ENCODE measurements around the gene PCNT. TPM values are rescaled to one million over a fixed set of nuclear protein-coding genes. Genes with fewer than 3 reads are reported as not detected.

PCNT gene
- total and polyA plus RNA-seq, 2 experiments from 2014 or later: 18.3 to 26.6 TPM

DNA sequence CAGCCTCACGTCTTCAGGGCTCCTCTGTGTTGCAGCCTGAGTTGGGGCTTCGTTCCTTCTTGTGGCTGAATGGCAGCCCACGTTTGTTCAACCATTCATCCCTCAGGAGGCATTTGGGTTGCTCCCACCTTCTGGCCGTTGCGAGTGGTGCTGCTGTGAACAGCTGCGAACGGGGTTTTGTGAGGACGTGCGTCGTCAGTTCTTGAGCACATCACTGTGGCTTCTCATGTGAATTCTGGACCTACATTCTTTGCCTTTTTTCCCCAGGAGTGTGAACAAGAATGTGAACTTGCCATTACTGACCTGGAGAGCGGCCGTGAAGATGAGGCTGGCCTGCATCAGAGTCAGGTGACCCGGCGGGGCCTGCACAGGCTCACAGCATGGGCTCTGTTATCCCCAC lies 21.9 kb downstream of the PCNT start:
- no peak for DNase-seq (ENCODE audit: low read depth in 1 of 2, low spot score in 1 of 2)
- H3K27me3 ChIP-seq: no peaks in the 10 kb centered on the region
- TF ChIP-seq, protein P1, sequence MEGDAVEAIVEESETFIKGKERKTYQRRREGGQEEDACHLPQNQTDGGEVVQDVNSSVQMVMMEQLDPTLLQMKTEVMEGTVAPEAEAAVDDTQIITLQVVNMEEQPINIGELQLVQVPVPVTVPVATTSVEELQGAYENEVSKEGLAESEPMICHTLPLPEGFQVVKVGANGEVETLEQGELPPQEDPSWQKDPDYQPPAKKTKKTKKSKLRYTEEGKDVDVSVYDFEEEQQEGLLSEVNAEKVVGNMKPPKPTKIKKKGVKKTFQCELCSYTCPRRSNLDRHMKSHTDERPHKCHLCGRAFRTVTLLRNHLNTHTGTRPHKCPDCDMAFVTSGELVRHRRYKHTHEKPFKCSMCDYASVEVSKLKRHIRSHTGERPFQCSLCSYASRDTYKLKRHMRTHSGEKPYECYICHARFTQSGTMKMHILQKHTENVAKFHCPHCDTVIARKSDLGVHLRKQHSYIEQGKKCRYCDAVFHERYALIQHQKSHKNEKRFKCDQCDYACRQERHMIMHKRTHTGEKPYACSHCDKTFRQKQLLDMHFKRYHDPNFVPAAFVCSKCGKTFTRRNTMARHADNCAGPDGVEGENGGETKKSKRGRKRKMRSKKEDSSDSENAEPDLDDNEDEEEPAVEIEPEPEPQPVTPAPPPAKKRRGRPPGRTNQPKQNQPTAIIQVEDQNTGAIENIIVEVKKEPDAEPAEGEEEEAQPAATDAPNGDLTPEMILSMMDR (IDR thresholded peaks at IDR 0.05; ENCODE audit: low read depth, low read length): no peak
- H3K36me3 ChIP-seq: peaks cover 28% of the 10 kb centered on the region
- H3K27ac ChIP-seq: no peak overlapping the region
- H3K9me3 ChIP-seq (ENCODE audit: low read depth): no peaks in the 10 kb centered on the region
- no peaks in the 10 kb centered on the region for H3K4me1 ChIP-seq (ENCODE audit: low read depth)
- no peak overlapping the region for H3K4me3 ChIP-seq

DNA sequence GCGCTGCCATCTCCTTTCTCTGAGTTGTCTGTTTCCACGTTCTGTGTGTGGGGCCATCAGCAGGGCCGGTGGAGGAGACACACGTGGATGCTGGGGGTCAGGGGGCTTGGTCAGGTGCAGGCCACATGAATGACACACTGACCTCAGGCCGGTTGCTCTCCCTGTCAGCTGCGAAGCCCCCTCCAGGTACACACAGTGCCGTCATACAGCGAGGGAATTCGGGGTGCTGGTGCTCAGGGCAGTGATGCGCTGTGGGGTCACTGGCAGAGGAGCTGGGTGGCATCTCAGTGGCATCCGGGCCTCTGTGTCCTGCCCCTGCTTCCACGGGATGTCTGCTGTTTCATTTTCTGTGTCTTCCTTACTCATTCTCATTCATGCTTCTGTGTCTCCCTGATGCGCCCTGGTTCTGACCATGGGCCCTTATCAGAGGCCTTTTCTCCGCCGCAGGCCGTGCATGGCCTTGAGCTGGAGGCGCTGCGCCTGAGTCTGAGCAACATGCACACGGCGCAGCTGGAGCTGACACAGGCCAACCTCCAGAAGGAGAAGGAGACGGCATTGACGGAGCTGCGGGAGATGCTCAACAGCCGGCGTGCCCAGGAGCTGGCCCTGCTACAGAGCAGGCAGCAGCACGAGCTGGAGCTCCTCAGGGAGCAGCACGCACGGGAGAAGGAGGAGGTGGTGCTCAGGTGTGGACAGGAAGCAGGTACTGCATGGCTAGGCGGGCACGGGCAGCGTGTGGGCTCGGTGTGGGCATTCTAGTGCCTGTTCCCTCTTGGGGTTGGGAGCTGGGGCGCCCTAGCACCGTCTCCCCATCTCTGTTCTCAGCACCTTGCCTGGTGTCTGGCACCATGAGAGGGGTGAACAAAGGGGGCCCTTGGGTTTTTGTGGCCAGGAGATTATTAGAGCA lies 22.6 kb downstream of the PCNT start:
- H3K9me3 ChIP-seq (ENCODE audit: low read depth): no peaks in the 10 kb centered on the region
- H3K4me3 ChIP-seq: no peak overlapping the region
- no peaks in the 10 kb centered on the region for H3K4me1 ChIP-seq (ENCODE audit: low read depth)
- DNase-seq (ENCODE audit: low read depth in 1 of 2, low spot score in 1 of 2): no peak
- no peaks in the 10 kb centered on the region for H3K27me3 ChIP-seq
- peaks cover 31% of the 10 kb centered on the region for H3K36me3 ChIP-seq
- H3K27ac ChIP-seq: no peak overlapping the region
- TF ChIP-seq, protein P1 (IDR thresholded peaks at IDR 0.05; ENCODE audit: low read depth, low read length): no peak

DNA sequence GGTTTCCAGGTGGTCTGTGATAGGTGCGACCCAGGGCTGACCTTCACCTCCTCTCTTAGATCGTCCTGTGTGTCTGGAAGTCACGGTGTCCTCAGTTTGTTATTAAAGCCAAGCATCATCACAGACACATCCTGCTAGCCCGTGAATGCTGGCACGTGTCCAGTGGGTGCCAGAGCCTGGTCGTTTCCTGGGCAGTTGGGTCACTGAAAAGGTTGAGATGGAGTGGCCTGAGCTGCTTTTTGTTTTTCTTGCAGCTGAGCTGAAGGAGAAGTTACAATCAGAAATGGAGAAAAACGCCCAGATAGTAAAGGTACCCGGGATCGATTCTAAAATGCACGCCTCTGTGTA lies 23.2 kb downstream of the PCNT start:
- peaks cover 31% of the 10 kb centered on the region for H3K36me3 ChIP-seq
- TF ChIP-seq, protein P1 (IDR thresholded peaks at IDR 0.05; ENCODE audit: low read depth, low read length): no peak

DNA sequence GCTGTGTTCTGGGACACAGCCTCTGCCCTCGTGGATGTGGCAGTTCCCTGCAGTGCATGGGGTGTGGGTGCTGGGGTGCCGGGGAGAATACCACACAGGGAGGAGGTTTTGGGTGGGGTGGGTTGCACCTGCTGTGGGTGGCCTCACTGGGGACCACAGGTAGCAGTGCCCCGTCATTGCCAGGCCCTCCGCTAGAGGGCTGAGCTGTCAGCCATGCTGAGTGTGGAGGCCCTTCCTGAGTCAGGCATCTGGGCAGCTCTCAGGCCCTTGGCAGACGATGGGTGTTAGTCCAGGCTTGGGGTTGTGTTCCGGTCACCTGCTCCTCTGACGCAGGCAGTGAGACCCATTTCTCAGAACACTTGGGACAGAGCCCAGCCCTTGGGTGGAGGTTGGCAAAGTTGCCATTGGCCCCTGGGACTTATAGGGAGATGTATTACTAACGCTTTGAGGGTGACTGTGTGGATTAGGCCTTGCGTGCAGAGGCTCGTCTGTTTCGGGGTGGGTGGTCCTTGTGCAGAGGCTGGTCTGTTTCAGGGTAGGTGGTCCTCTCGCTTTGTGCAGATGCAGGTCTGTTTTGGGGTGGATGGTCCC lies 23.9 kb downstream of the PCNT start:
- H3K4me3 ChIP-seq: no peak overlapping the region
- H3K27me3 ChIP-seq: no peaks in the 10 kb centered on the region
- TF ChIP-seq, protein P1 (IDR thresholded peaks at IDR 0.05; ENCODE audit: low read depth, low read length): peak; percentile 7
- no peaks in the 10 kb centered on the region for H3K4me1 ChIP-seq (ENCODE audit: low read depth)
- H3K36me3 ChIP-seq: peaks cover 33% of the 10 kb centered on the region
- H3K9me3 ChIP-seq (ENCODE audit: low read depth): no peaks in the 10 kb centered on the region
- peak in 1 of 2 donors; percentile 13 for DNase-seq (ENCODE audit: low read depth in 1 of 2, low spot score in 1 of 2)
- no peak overlapping the region for H3K27ac ChIP-seq

More for the DNA sequence above, 23.2 kb downstream of the PCNT start:
- no peak for DNase-seq (ENCODE audit: low read depth in 1 of 2, low spot score in 1 of 2)
- Histone ChIP-seq H3K9me3 (ENCODE audit: low read depth) (no peaks in the 10 kb centered on the region), H3K27me3 (no peaks in the 10 kb centered on the region), H3K4me3 (no peak overlapping the region), H3K27ac (no peak overlapping the region), H3K4me1 (ENCODE audit: low read depth) (no peaks in the 10 kb centered on the region)

DNA sequence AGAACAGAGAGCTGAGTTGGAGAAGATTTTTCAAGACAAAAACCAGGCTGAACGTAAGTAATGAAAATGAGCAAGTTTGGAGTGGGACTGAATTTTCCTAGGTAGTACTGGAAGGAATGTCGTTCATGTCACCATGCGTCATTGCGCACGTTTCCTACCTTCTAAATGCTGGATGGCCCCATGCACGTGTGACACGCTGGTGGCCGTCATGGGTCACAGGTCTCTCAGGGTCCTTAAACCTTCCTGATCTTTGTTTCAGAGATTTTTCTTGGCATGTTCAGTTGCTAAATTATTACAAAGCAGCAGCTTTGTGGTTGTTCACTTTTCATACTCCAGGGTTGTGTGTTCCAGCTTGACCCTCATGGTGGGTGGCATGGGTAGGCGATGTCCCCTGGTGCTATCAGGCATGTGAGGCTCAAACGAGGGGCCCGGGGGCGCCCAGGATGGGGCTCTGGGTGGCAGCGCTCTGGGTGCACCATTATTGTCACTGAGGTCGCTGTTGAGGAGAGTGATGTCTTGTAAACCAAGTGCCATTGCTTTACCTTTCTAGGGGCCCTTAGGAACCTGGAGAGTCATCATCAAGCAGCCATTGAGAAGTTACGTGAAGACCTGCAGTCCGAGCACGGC lies 25.3 kb downstream of the PCNT start:
- no peaks in the 10 kb centered on the region for H3K4me1 ChIP-seq (ENCODE audit: low read depth)
- no peak overlapping the region for H3K27ac ChIP-seq
- DNase-seq (ENCODE audit: low read depth in 1 of 2, low spot score in 1 of 2): no peak
- no peaks in the 10 kb centered on the region for H3K9me3 ChIP-seq (ENCODE audit: low read depth)
- H3K27me3 ChIP-seq: no peaks in the 10 kb centered on the region
- TF ChIP-seq, protein P1 (IDR thresholded peaks at IDR 0.05; ENCODE audit: low read depth, low read length): no peak
- peaks cover 39% of the 10 kb centered on the region for H3K36me3 ChIP-seq
- no peak overlapping the region for H3K4me3 ChIP-seq

All from cardiac muscle cell (in vitro differentiated cells and primary cell).